Measurements from ENCODE around the gene PFN1.

GRCh38 chr17:4951486-4951885 lies 3.2 kb upstream of the PFN1 start:
- no peak for TF ChIP-seq CTCF (IDR thresholded peaks at IDR 0.05 in 2 of 3, conservative IDR thresholded peaks at IDR 0.05 in 1 of 3; ENCODE audit: control insufficient read depth in 2 of 3, extremely low read depth in 1 of 3, insufficient read depth in 1 of 3, low read depth in 3 of 3, low read length in 3 of 3)
- TF ChIP-seq STAT3 (IDR thresholded peaks at IDR 0.05; ENCODE audit: low read depth, low read length) = no peak
- TF ChIP-seq MXI1 (IDR thresholded peaks at IDR 0.05; ENCODE audit: low read depth, low read length) = no peak
- no peak for TF ChIP-seq KAT2A (conservative IDR thresholded peaks at IDR 0.05; ENCODE audit: control insufficient read depth, low read depth, low read length)
- no peak for TF ChIP-seq CUX1 (IDR thresholded peaks at IDR 0.05; ENCODE audit: insufficient replicate concordance, low read depth, low read length)

Measured in GM12878 (cell line).